ENCODE data around the gene DRAXIN.

Gene DRAXIN

DNA sequence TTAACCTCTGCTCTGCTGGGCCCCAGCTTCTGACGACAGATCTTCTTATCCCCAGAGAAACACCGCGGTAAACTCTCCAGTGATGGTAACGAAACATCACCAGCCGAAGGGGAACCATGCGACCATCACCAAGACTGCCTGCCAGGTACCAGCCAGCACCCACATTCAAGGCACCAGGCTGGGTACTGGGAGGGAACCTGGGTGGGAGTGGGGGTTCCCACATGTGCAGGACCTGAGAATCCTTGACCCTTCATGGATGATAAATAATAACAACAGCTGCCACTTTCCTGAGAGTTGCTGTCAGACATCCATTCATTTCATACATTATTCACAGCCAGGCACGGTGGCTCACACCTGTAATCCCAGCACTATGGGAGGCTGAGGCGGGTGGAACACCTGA is 20.8 kb downstream of the DRAXIN start:
- DNase-seq = no peak

DNA sequence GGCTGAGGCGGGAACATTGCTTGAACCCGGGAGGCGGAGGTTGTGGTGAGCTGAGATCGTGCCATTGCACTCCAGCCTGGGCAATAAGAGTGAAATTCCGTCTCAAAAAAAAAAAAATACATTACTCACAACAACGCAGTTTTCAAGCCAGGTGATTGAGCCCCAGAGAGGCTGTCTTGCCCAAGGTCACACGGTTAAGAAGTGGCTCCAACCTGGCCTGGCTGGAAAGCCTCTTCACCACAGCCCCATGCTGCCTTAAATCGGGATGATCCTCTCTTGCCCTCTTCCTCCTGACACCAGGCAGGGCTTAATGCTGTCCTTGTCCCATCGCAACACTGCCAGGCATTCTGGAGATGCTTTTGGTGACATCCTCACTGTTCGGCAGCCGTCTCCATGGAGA is 21.6 kb downstream of the DRAXIN start:
- no peak for DNase-seq

DNA sequence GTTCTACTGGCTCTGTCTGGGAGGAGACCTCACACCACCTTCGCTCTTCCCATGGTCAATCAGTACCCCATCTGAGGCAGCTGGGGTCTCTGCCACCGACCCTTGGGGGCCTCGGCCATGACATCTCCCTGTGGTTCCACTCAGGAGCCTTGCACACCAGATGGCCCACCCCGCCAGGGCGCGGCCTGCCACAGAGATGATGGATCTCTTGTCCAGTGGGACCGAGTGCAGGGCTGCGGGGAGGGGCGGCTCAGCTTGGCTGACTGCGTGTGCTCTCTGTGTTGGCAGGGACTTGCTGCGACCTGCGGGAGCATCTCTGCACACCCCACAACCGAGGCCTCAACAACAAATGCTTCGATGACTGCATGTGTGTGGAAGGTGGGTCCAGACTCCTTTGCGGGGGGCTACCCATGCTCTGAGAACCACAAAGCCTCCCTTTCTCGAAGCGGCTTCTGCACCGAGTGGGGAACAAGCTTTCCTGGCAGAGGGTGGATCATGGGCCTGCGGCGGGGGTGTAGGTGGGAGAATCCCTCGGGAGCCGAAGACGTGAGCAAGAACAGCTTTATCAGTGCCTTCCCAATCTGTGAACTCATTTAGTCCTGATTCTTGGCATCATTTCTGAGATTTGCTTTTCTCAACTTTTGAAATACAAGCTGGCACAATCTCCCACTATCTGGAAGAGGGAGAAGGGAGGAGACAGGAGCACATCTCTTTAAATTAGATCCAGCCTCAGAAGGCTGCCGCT is 23.5 kb downstream of the DRAXIN start:
- no peak for DNase-seq

DNA sequence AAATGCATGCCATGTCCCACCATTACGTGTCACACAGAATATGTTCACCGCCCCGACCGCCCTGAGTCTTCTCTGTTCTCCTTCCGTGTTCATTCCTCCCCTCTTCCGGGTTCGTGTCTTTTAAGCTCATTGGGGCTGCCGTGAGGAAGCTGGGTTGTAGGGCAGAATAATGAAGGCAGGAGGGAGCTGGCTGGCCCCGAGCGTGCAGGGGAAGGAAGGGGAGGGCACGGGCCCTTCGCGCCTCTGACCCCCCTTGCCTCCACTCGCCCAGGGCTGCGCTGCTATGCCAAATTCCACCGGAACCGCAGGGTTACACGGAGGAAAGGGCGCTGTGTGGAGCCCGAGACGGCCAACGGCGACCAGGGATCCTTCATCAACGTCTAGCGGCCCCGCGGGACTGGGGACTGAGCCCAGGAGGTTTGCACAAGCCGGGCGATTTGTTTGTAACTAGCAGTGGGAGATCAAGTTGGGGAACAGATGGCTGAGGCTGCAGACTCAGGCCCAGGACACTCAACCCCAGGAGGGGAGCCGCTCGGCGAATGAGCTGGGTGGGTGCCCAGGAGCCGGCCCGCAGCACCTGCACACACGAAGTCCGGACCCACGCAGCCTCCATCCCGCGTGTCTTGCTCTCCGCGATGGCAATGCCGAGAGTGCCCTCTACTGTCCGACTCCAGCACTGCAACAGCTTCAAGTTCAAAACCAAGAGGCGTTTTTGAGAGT is 28.0 kb downstream of the DRAXIN start:
- no peak for DNase-seq

DNA sequence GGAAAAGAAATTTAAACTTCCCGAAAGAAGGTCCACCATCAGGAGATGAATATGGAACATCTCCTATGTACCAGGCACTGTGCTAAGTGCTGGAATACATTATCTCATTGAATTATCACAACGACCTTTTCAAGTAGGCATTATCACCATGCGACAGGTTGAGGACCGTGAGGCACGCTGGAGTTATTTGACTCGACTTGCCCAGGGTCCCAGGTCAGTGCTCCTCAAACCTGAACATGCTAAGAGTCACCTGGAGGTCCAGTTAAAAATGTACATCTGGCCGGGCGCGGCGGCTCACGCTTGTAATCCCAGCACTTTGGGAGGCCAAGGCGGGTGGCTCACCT is 28.5 kb downstream of the DRAXIN start:
- DNase-seq = no peak

DNA sequence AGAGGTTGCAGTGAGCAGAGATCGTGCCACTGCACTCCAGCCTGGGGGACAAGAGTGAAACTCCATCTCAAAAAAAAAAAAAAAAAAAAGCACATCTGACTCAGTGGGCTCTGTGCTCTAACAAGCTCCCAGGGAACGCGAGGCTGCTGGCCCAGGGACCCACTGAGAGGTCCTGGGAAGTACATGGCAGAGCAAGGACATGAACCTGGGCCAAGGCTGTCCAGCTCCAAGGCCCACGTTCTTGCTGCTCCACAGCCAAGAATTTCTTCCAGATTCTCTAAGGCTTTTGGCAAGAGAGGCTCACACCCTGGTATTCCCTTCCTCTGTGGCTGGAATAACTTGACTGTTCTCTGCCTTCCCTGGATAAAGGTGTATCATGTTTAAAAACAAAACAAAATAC is 29.0 kb downstream of the DRAXIN start:
- DNase-seq = no peak

DNA sequence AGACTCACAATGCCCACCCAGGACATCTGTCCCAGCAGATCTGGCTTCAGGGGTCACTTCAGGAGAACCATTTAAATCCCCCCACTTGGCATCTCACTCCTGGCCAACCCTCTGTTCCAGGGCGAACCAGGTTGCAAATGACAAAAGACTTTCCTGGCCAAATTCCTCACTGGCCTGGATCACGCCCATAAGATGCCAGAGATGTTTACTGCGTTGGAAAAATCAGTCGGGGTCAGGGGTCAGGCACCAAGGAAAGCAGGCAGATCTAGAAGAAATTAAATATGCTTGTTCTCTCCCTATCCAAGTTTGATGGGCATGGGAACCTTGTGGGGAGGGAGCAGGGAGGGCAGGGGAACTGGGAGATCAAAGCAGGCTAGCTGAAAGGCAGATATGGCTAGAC is 29.8 kb downstream of the DRAXIN start:
- DNase-seq = no peak

DNA sequence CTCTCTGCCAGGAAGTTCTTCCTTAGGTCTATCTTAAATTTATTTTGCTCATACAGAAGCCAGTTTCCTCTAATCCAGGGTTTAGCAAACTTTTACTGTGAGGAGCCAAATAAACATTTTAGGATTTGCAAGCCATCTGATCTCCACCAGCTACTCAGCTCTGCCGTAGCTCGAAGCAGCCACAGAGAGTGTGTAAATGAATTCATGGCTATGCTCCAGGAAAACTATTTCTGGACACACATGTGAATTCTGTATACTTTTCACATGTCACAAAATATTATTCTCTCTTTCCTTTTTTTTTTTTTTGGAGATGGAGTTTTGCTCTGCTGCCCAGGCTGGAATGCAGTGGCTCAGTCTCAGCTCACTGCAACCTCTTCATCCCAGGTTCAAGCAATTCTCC is 31.0 kb downstream of the DRAXIN start:
- DNase-seq = no peak

DNA sequence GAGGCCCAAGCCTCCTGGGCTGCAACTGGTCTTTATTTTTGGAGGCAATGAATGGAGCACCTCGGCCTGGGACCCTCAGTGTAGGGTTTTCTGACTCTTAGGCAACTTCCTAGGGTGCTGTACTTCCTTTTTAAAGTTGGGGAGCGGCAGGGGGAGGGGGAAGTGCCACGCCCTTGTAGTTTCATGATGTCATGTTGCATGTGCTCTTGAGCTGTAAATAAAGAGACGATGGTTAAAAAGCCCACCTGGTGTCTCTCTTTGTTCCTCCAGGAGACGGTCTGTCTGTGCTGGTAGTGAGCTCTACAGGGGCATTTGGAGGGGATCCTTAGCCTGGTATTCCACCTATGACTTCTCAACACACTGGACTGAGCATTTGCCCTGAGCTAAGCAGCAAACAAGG is 34.1 kb downstream of the DRAXIN start:
- DNase-seq = no peak

DNA sequence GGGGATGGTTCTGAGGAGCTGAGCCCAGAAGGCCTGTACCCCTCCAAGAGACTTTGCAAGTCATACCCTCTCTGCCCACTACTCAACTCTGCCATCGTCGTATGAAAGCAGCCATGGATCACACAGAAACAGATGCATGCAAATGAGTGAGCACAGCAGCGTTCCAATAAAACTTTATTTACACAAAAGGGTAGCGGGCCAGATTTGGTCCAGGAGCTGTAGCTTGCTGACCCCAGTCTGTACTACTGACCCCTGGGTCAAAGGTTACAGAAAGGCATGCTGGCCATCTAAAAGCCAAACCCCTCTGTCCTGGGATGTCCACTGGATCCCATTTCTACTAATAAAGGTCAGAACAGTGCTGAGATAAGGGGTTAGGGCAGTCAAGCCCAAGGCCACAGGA is 35.6 kb downstream of the DRAXIN start:
- DNase-seq = no peak

DNA sequence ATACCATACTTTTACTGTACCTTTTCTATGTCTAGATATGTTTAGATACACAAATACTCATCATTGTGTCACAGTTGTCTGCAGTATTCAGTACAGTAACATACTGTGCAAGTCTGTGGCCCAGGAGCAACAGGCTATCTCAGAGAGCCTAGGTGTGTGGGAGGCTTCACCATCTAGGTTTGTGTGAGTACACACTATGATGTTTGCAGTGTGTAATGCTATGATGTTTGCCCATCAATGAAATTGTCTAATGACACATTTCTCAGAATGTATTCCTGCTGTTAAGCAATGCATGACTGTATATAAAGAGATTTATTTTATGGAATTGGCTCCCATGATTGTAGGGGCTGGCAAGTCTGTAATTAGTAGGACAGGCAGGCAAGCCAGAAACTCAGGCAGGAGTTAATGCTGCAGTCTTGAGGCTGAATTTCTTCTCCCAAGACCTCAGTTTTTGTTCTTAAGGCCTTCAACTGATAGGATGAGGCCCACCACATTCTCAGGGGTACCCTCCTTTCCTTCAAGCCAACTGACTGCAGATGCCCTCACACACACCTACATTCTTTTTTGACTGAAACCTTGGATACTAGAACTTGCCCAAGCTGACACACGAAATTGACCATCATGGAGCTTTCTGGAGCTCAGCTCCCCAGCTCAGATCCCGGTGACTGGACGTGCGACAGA is 36.8 kb downstream of the DRAXIN start:
- no peak for DNase-seq

DNA sequence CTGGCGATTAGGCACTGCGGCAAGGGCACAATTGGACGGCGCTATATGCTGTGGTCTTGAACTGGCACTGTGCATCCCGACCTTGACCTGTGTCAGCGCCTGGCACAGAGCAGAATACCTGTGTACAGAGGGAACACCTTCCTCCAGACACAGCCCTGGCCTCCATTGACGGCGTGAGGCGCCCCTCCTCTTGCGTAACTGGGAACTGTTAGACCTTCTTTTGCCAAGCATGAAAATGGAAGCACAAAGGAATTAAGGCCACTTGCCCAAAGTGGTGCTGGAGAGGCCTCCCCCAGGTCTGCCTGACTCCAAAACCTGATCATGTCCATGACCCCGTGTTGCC is 37.6 kb downstream of the DRAXIN start:
- DNase-seq = no peak

DNA sequence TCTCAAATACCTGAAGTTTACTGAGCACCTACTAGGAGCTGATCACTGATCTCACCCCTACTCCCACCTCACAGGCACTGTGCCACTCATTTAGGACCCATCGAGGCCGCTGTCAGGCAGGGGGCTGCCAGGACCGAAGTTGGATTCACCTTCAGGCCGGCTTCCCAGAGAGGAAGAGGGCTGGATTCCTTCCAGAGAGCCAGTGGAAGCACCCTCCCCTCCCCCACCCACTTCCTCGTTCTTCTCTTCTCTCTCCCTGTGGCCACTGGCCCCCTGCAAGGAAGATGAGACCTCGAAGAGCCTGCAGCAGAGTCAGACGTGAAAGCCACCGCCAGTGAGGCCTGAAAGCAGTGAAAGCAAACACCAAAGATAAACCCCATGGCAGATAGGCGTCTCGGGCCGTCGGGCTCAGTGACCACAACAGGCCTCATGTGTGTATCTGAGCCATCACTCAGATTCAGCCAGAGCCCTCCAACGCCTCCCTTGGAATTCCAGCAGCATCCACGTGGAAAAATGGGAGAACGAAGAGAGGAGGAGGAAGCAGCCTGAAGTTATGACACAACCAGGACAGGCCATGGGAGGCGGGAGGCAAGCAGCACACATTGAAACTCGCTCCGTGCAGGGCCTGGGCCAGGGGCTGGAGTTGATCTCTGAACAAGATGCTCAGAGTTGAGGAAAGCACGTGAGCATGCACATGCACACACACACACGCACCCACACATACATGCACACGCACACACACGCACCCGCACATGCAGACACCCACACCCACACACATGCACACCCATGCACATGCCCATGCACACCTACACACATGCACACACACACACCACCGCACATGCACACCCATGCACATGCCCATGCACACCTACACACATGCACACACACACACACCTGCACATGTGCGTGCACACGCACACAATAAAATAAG is 38.3 kb downstream of the DRAXIN start:
- DNase-seq = no peak

DNA sequence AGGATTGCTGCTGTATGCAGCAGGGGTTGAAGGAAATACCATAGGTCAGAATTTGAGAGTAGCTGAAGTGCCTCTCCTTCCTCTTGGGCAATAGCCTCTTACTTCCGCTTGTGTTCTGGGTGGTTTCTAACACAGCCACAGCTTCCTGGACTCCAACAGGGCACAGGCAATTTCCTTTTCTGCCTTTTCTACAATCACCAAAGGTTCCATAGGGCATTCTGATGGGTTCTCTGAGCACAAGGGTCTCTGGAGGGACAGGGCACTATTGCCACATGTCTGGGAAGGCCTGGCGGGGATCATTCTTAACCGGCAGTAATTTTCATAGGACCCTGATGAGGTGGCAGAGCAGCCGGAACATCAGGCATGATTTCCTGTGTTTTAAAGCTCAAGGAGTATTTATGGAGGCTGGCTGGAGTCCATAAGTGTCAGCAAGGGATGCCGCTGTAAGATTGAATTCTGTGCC is 39.0 kb downstream of the DRAXIN start:
- no peak for DNase-seq

DNA sequence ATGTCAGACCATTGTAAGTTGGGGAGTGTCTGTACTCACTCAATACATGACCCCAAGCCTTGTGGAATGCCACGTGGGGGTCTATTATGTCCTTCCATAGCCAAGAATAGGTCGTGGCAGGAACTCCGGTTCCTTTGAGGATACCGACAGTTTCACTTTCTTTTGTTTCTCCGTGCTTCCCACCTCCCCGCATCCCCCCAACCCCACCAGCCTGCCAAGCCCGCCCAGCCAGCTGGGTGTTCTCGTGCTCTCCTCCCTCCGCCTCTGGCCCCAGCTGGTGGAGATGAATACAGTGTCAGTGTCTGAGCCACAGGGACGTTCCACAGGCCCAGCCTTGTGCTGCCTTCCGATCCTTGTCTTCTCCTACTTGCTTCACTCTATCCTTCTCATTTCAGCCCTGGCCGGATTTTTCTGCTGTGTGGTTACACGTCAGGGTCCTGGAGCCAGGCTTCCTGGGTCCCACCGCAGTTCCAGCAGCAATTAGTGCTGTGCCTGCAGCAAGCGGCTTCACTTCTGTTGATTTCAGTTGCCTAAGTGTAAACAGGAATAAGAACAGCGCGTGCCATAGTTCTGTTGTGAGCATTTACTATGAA is 40.3 kb downstream of the DRAXIN start:
- peak; percentile 80 for DNase-seq

DNA sequence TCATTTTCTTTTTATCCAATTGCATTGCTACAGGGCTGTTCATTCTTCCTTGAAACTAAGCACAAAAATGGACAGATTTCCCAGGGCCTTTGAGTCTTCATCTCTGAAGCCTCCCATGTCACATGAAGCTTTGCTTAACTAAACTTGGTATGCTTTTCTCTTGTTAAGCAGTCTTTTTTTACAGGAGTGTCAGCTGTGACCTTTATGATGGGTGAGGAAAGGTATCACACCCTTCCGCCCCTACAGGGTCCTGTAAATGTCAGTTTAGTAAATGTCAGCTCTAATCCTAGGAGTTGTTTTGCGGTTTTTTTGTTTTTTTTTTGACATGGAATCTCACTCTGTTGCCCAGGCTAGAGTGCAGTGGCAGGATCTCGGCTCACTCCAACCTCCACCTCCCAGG is 41.8 kb downstream of the DRAXIN start:
- no peak for DNase-seq

DNA sequence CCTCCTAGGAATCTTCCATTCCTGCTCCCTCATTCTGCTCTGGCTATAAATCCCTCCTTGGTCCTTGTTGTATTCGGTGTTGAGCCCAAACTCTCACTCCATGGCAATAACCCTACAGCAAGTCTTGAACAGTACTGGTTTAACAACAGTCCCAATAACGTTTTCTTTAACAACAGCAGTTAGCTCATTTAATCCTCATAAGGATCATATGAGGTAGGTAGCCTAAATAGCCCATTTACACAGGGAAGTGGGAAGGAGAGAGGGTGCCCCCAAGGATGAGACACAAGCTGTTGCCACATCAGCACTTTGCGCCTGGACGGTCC is 44.0 kb downstream of the DRAXIN start:
- DNase-seq = no peak

DNA sequence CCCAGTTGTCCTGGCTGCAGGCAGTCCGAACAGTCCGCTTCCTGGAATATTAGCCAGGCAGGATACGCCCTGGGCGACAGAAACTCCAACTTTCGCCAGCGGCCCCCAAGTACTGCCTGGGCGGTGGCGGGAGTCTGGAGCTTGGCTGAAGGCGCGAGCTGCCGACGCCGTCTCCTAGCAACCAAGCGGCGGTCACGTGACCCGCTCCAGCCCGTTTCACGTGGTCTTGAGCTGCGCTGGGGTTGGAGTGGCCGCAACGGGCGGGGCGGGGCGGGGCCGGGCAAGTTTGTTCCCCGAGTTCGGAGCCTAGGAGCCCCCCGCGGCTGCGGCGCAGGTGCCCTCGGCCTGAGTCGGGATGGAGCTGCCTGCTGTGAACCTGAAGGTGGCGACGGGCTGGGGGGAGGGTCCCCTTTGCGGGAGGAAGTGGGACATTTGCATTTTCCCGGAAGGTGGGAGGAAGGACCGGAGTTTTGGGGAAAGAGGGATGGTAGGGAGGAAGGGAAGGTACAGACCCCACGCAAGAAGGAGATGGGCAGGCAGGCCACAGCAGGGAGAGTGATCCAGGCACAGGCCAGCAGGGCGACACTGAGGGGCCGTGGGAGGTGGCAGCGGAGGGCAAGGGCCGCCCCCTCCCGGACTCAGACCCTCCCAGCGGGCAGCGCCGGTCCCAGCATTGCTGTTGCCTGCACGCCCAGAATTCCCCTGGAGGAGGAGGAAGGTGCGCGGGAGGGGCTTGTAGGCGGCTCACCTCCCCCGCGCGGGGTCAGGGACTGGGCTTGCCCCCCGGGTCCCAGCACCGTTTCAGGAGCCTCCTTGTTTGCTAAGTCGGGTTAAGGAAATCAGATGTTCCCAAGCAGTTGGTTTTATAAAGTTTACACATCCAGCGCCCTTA is 44.6 kb downstream of the DRAXIN start, which contains the start of gene AGTRAP:
TSS of gene AGTRAP (plus strand) at position 283 of the 892 bp plus-strand sequence. CDS start at position 356, 73 bp downstream.
- no peak for DNase-seq

DNA sequence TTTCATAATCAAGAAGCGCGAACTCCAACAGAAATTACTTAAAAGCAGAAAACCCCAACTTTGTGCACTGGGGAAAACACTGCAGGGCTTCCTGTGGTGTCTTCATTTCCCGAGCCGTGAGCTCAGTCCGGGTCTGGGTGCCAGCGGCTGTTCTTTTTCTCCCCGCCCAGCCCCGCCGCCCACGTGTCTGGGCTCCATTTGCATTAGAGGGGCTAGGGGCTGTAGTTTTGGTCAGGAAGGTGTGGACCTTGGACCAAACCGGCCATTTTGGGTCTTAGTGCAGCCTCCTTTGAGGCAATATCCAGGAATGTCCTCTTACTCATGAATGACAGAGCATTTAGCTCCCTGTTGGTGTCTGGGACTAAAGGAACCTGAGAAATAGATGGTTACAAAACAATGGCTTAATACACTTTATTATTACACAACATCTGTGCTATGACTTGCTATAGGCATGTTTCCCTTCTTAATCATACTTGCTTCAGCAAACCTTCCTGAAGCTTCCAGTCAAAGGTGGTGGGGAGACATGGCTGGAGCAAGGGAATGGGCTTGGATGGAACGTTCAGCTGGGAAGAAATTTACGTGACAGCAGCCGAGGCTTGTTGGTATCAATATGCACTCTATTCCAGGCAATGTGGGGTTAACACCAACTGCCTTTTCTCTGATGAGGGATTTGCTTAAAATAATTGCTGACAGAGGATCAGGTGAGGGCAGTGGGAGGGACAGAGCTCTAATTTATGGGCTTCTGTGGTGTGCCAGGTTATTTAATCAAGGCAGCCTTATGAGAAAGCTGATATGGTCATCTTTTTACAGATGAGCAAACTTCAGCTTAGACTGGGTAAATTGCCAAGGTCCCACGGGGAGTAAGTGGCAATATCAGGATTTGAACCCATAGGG is 45.5 kb downstream of the DRAXIN start:
- DNase-seq = no peak

DNA sequence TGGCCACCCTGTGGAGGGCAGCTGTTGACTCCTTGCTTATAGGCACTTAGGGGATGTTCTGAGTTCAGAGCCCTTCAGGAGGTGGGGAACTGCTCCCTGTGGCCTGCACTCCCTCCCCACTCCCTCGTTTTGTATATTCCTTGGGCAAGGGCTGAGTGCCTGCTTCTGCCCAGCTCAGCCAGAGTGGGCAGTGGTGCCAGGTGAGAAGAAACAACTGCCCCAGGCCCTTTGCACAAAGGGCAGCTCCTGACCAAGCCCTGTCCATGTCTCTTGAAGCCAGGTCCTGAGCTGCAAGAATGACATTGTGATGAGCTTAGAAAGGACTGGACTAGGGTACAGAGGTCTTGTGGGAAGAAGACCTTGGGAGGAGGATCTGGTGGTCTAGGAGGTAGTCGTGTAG is 46.6 kb downstream of the DRAXIN start:
- no peak for DNase-seq

DNA sequence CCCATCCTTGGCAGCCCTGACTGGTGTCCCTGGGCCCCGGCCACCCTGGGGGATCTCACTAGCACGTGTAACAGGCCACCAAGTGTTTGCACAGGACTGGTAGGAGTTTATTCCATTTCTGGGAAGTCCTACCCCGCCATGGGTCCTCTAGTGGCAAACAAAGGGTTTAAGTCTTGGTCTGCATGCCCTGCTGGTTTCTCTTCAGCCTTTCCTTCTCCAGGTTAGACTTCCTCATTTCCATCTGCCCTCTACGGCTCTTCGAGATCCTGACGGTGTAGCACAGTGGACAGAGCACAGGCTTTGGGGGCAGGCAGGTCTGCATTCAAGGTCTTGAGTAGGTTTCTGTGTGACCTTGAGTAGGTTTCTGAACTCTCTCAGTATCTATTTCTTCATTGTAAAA is 47.3 kb downstream of the DRAXIN start:
- DNase-seq = no peak
